Endothelial cell of umbilical vein (primary cell): ENCODE results near the gene ABCC1.

Experiments used
- EZH2 ChIP-seq: IDR thresholded peaks from 2 replicates; pipeline ENCODE4 v1.6.1; 2012; ENCODE audit warnings: borderline replicate concordance, low read depth, mild to moderate bottlenecking, moderate library complexity, low read length, inconsistent platforms; ENCODE audit not compliant: severe bottlenecking
- MYC ChIP-seq: IDR thresholded peaks from one replicate; pipeline ENCODE4 v1.6.1; 2011; ENCODE audit warnings: mild to moderate bottlenecking, low read depth, low read length
- POLR2A ChIP-seq: IDR thresholded peaks from 2 replicates; pipeline ENCODE4 v1.6.1; 2012; ENCODE audit warnings: low read depth, mild to moderate bottlenecking, control low read depth, low read length
- TF ChIP-seq, protein P1 (sequence below), 2 donors: IDR thresholded peaks; 1 replicate in 1 of 2; 2 replicates in 1 of 2; pipeline ENCODE4 v1.5.1; 2011; ENCODE audit warnings: low read length in 2 of 2, mild to moderate bottlenecking in 2 of 2, moderate library complexity in 2 of 2, control low read depth in 1 of 2, inconsistent platforms in 1 of 2, low read depth in 1 of 2; ENCODE audit not compliant: insufficient read depth in 1 of 2; ENCODE audit errors: extremely low read depth in 1 of 2

DNA sequence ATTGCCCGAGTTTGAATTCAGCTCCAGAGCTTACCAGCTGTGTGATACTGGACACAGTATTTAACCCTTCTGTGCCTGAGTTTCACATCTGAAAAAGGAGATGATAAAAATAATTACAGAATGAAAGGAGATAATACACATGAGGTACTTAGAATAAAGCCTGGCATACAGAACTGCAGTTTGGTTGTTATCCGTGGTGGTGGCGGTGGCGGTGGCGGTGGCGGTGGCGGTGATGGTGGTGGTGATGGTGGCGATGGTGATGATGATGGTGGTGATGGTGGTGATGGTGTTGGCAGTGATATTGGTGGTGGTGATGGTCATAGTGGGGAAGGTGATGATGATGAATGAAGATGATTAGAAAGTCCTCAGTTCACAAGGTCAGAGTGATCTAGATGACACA lies 57.2 kb downstream of the ABCC1 start:
- TF ChIP-seq, protein P1, sequence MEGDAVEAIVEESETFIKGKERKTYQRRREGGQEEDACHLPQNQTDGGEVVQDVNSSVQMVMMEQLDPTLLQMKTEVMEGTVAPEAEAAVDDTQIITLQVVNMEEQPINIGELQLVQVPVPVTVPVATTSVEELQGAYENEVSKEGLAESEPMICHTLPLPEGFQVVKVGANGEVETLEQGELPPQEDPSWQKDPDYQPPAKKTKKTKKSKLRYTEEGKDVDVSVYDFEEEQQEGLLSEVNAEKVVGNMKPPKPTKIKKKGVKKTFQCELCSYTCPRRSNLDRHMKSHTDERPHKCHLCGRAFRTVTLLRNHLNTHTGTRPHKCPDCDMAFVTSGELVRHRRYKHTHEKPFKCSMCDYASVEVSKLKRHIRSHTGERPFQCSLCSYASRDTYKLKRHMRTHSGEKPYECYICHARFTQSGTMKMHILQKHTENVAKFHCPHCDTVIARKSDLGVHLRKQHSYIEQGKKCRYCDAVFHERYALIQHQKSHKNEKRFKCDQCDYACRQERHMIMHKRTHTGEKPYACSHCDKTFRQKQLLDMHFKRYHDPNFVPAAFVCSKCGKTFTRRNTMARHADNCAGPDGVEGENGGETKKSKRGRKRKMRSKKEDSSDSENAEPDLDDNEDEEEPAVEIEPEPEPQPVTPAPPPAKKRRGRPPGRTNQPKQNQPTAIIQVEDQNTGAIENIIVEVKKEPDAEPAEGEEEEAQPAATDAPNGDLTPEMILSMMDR (IDR thresholded peaks at IDR 0.05; ENCODE audit: extremely low read depth in 1 of 2, insufficient read depth in 1 of 2, low read depth in 1 of 2, low read length in 2 of 2): no peak
- TF ChIP-seq EZH2: no peak
- no peak for TF ChIP-seq MYC
- no peak for TF ChIP-seq POLR2A
